WTC11 (cell line): ENCODE results near the gene CAMK2D.

Source experiments
- CBFB ChIP-seq: sonication (generic); formaldehyde crosslinking; IDR thresholded peaks from 2 replicates; pipeline ENCODE4 v1.8.1; 2022; ENCODE audit warnings: mild to moderate bottlenecking, low read depth, missing genetic modification reagents
- CREB1 ChIP-seq: sonication (generic); formaldehyde crosslinking; IDR thresholded peaks from 2 replicates; pipeline ENCODE4 v1.8.0; 2023; ENCODE audit warnings: mild to moderate bottlenecking, missing genetic modification reagents
- CREM ChIP-seq: sonication (generic); formaldehyde crosslinking; IDR thresholded peaks from 2 replicates; pipeline ENCODE4 v1.8.1; 2022; ENCODE audit warnings: mild to moderate bottlenecking, missing genetic modification reagents, moderate library complexity
- NR1H2 ChIP-seq: sonication (generic); formaldehyde crosslinking; IDR thresholded peaks from 2 replicates; pipeline ENCODE4 v1.9.0; 2021; ENCODE audit warnings: mild to moderate bottlenecking, moderate library complexity, missing genetic modification reagents
- NR2C2 ChIP-seq: sonication (generic); formaldehyde crosslinking; IDR thresholded peaks from 2 replicates; pipeline ENCODE4 v1.8.0; 2022; ENCODE audit warnings: mild to moderate bottlenecking, missing genetic modification reagents
- SMAD4 ChIP-seq: sonication (generic); formaldehyde crosslinking; IDR thresholded peaks from 2 replicates; pipeline ENCODE4 v1.8.0; 2022; ENCODE audit warnings: mild to moderate bottlenecking, missing genetic modification reagents
- TEAD1 ChIP-seq: sonication (generic); formaldehyde crosslinking; IDR thresholded peaks from 2 replicates; pipeline ENCODE4 v1.8.0; 2022; ENCODE audit warnings: mild to moderate bottlenecking, missing genetic modification reagents
- ZNF317 ChIP-seq: sonication (generic); formaldehyde crosslinking; IDR thresholded peaks from 2 replicates; pipeline ENCODE4 v1.8.1; 2023; ENCODE audit warnings: low read depth, mild to moderate bottlenecking, moderate library complexity, missing genetic modification reagents, borderline replicate concordance
- TF ChIP-seq, protein P1 (sequence below): fragments of 200-600 bp; IDR thresholded peaks from 2 replicates; pipeline ENCODE4 v1.8.0; 2022; ENCODE audit warnings: antibody characterized with exemption
- TF ChIP-seq, protein P2 (sequence below): sonication (generic); formaldehyde crosslinking; IDR thresholded peaks from 2 replicates; pipeline ENCODE4 v1.8.1; 2023; ENCODE audit warnings: mild to moderate bottlenecking, missing genetic modification reagents, moderate library complexity
- TF ChIP-seq, protein P3 (sequence below): sonication (generic); formaldehyde crosslinking; IDR thresholded peaks from 2 replicates; pipeline ENCODE4 v1.8.0; 2022; ENCODE audit warnings: mild to moderate bottlenecking, missing genetic modification reagents
- TF ChIP-seq, protein P4 (sequence below): sonication (generic); formaldehyde crosslinking; IDR thresholded peaks from 2 replicates; pipeline ENCODE4 v1.8.1; 2022; ENCODE audit warnings: low read depth, missing genetic modification reagents, borderline replicate concordance
- TF ChIP-seq, protein P5 (sequence below): sonication (generic); formaldehyde crosslinking; IDR thresholded peaks from 2 replicates; pipeline ENCODE4 v1.8.0; 2022; ENCODE audit warnings: mild to moderate bottlenecking, missing genetic modification reagents

DNA sequence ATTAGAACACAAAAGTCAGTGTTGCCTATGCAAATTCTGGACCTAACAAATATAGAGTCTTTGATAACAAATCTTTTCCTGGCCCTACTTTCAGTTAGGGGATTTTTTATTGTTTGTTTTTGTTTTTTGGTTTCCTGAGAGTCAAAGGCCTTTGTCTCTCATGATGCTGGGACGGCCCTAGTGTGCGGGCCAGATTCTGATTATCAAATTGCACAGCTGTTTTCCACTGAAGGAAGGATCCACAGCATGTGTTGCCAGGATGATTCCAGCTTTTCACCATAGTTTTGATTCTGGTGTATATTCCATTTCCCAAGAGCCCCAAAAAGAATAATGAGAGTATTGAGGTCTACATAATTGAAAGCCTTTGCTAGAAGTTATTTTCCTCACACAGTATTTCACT lies 248.2 kb downstream of the CAMK2D start:
- TF ChIP-seq ZNF317 (CRISPR knock-in tag) (no peak), CREM (CRISPR knock-in tag) (no peak), CBFB (no peak), NR2C2 (CRISPR knock-in tag) (no peak), SMAD4 (CRISPR knock-in tag) (no peak), TEAD1 (CRISPR knock-in tag) (no peak), NR1H2 (CRISPR knock-in tag) (no peak), CREB1 (CRISPR knock-in tag) (no peak)
- TF ChIP-seq, protein P1, sequence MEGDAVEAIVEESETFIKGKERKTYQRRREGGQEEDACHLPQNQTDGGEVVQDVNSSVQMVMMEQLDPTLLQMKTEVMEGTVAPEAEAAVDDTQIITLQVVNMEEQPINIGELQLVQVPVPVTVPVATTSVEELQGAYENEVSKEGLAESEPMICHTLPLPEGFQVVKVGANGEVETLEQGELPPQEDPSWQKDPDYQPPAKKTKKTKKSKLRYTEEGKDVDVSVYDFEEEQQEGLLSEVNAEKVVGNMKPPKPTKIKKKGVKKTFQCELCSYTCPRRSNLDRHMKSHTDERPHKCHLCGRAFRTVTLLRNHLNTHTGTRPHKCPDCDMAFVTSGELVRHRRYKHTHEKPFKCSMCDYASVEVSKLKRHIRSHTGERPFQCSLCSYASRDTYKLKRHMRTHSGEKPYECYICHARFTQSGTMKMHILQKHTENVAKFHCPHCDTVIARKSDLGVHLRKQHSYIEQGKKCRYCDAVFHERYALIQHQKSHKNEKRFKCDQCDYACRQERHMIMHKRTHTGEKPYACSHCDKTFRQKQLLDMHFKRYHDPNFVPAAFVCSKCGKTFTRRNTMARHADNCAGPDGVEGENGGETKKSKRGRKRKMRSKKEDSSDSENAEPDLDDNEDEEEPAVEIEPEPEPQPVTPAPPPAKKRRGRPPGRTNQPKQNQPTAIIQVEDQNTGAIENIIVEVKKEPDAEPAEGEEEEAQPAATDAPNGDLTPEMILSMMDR: no peak
- TF ChIP-seq, protein P2, sequence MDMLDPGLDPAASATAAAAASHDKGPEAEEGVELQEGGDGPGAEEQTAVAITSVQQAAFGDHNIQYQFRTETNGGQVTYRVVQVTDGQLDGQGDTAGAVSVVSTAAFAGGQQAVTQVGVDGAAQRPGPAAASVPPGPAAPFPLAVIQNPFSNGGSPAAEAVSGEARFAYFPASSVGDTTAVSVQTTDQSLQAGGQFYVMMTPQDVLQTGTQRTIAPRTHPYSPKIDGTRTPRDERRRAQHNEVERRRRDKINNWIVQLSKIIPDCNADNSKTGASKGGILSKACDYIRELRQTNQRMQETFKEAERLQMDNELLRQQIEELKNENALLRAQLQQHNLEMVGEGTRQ: no peak
- TF ChIP-seq, protein P3, sequence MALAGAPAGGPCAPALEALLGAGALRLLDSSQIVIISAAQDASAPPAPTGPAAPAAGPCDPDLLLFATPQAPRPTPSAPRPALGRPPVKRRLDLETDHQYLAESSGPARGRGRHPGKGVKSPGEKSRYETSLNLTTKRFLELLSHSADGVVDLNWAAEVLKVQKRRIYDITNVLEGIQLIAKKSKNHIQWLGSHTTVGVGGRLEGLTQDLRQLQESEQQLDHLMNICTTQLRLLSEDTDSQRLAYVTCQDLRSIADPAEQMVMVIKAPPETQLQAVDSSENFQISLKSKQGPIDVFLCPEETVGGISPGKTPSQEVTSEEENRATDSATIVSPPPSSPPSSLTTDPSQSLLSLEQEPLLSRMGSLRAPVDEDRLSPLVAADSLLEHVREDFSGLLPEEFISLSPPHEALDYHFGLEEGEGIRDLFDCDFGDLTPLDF (CRISPR knock-in tag): no peak
- TF ChIP-seq, protein P4, sequence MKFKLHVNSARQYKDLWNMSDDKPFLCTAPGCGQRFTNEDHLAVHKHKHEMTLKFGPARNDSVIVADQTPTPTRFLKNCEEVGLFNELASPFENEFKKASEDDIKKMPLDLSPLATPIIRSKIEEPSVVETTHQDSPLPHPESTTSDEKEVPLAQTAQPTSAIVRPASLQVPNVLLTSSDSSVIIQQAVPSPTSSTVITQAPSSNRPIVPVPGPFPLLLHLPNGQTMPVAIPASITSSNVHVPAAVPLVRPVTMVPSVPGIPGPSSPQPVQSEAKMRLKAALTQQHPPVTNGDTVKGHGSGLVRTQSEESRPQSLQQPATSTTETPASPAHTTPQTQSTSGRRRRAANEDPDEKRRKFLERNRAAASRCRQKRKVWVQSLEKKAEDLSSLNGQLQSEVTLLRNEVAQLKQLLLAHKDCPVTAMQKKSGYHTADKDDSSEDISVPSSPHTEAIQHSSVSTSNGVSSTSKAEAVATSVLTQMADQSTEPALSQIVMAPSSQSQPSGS (CRISPR knock-in tag): no peak
- TF ChIP-seq, protein P5, sequence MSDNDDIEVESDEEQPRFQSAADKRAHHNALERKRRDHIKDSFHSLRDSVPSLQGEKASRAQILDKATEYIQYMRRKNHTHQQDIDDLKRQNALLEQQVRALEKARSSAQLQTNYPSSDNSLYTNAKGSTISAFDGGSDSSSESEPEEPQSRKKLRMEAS: no peak
